NAMALWA (cell line): ENCODE data around the gene PPCDC.

Experiments
- DNase-seq: peaks from one replicate; pipeline ENCODE4 v3.0.0-alpha.2; 2015; ENCODE audit warnings: low spot score

Gene PPCDC

GRCh38 chr15:75044258-75044878 is 21.0 kb downstream of the PPCDC start:
- no peak for DNase-seq

- no peak for DNase-seq
Observed at GRCh38 chr15:75045332-75046015, 22.1 kb downstream of the PPCDC start.

DNA sequence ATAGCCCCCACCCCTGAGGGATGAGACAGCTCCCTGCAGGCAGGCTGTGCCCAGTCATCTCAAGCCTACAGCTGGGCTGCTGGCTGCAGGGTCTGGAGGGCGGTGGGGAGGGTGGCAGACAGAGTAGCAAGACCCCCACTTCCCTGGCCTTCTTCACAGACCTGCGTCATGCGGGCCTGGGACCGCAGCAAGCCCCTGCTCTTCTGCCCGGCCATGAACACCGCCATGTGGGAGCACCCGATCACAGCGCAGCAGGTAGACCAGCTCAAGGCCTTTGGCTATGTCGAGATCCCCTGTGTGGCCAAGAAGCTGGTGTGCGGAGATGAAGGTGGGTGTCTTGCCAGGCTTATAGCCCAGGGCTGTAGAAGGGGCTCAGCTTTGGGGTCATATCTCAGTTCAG is 25.0 kb downstream of the PPCDC start:
- DNase-seq: no peak

DNA sequence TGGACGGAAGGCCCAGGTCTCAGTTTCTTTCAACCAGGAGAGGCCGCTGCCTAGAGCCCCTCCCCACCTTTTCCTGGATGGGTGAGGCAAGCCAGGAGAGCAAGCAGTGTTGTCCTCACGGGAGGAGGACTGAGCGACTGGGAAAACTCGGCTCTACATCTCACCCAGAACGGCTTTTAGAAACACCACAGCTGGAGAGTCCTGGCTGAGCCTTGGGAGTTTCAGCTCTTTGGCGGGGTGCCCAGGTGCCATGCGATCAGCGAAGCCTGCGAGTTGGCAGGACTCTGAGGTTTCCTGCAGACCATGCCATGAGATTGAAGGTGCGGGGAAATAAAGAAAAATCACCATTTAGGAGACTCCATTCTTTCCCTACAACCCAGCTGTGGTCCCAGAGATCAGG is 26.0 kb downstream of the PPCDC start:
- no peak for DNase-seq

- DNase-seq: no peak
Observed at GRCh38 chr15:75050283-75050682, 26.9 kb downstream of the PPCDC start.

- no peak for DNase-seq
Observed at GRCh38 chr15:75051191-75051608, 27.8 kb downstream of the PPCDC start.

GRCh38 chr15:75051711-75052110 is 28.3 kb downstream of the PPCDC start:
- no peak for DNase-seq

DNA sequence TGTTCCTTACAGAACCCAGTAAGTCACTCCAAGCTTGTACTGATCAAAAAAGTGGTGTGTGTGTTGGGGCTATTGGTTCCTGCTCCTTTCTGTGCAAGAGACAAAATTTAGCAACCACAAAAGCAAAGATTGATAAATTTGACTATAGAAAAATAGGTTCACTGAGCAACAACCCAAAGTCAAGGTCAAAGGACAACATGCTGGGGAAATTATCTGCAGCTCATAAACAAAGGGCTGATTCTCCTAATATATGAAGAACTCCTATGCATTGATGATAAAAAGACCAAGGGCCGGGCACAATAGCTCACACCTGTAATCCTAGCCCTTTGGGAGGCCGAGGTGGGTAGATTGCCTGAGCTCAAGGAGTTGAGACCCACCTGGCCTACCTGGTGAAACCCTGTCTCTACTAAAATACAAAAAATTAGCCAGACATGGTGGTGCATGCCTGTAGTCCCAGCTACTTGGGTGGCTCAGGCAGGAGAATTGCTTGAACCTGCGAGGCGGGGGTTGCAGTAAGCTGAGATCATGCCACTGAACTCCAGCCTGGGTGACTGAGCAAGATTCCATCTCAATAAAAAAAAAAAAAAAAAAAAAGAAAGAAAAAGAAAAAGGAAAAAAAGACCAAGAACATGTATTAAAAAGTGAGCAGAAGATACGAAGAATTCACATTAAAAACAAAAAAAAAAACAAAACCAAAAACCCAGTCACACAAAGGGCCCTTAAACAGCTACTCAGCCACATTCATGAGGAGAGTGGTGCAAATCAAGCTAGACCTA is 29.8 kb downstream of the PPCDC start:
- DNase-seq: no peak

DNA sequence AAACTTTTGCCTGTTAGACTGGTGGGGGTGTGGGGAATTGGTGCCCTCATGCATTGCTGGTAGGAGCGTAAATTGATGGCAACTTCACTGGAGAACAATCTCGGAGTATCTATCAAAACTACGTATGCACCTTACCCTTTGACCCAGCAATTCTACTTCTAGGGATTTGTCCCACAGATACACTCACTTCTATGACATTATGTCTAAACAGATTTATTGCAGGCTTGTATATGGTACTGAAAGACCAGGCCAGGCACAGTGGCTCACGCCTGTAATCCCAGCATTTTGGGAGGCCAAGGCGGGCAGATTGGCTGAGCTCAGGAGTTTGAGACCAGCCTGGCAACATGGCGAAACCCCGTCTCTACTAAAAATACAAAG is 30.3 kb downstream of the PPCDC start:
- no peak for DNase-seq

DNA sequence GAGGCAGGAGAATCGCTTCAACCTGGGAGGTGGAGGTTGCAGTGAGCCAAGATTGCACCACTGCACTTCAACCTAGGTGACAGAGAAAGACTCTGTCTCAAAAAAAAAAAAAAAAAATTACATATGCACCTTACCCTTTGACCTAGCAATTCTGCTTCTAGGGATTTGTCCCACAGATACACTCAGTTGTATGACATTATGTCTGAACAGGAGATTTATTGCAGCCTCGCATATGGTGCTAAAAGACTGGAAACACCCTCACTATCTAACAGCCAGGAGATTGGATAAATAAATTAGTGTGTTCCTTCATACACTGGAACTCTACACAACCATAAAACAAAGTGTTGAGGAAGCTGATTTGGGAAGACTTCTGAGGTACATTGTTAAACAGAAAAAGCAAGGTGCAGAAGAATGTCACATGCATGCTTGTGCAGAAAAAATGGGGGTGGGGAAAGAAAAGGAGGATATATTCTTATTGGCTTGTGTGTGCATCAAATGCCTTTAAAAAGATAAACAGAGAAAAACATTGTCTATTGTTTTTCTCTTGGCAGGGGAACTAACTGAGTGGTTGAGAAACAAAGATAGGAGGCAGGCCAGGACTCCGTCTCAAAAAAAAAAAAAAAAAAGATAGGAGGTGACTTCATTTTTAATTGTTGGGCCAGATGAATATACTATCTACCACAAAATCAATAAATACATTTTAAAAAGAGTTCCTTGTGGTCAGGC is 30.9 kb downstream of the PPCDC start:
- no peak for DNase-seq

DNA sequence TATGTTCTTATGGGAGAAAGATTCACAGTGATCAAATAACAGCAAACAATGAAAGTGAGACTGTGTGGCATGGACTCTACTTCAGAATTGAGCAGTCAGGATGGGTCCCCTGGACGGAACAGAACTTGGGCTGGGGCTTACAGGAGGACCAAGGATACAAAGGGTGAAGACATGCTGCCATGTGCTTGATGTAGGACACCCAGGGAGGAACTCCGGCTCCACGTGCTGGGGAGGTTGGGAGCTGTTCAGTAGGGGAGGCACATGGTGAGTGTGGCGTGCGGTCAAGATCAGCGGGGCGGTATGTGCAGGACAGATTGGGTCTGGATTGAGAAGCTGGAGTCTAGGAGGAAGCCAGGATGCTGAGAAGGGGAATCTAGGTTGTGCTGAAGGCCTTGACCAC is 32.6 kb downstream of the PPCDC start:
- no peak for DNase-seq

DNA sequence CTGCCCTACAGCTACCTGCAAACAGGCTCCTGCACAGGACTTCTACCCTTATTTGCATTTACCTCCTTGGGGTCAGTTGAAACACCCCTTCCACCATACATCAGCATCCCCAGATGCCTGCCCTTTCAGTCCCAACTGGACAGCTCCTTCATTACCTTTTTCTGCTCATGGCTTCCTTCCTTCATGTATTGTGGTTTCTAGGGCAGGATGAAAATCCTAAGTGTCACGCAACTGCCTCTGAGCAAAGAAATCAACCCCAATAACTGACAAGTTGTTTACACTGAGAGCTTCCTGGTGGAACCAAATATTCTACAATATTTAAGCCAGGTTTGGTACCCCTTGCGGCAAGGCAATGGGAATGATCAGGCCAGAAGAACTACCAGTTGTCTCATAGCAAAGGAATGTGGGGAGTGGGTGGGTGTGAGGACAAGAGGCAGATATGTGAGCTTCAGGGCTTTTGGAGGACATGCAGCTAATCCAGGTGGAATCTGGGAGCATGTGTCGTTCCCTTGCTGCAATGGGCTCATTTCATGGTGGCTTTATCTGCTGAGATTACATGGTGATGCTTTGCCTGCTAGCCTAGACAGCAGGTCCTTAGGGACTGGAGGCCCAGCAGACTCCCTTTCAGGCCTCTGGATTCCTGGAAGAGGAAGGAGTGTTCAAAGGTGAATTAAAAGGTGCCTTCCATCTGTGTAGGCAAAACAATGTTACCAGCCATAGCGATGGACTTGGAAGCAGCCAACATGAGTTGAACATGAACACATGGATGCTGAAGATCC is 34.9 kb downstream of the PPCDC start:
- no peak for DNase-seq

DNA sequence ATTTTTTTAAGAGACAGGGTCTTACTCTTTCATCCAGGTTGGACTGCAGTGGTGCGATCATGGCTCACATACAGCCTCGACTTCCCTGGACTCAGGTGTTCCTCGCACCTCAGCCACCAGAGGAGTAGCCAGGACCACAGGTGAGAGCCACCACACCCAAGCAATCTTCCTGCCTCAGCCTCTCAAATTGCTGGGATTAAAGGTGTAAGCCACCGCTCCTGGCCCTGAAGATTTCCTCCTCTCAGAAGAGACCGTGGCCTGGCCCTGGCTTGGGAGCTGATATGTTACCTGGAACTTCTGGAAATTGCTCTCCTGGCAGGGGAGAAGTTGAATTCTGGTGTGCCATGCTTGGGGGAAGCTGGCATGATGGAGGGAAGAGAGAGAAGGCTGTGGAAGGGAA is 36.2 kb downstream of the PPCDC start:
- no peak for DNase-seq

GRCh38 chr15:75061272-75061671 is 37.9 kb downstream of the PPCDC start:
- no peak for DNase-seq

DNA sequence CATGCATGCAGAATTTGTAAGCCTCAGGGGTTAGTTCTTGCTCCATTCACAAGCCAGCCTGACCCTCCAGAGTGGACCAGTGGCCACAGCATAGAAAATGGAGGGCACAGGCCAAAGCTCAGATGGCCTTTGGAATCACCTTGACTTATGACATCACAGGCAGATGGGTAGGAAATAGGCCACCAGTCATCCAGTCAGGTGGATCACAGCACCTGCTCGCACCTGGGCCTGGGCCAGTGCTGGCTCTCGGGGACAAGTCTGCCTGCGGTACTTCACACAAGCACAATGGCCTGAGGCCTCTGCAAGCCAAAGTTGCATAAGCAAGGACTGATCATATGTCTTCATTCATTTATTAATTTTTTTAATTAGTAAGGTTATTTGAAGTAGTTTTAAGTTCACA is 39.3 kb downstream of the PPCDC start:
- DNase-seq: no peak

DNA sequence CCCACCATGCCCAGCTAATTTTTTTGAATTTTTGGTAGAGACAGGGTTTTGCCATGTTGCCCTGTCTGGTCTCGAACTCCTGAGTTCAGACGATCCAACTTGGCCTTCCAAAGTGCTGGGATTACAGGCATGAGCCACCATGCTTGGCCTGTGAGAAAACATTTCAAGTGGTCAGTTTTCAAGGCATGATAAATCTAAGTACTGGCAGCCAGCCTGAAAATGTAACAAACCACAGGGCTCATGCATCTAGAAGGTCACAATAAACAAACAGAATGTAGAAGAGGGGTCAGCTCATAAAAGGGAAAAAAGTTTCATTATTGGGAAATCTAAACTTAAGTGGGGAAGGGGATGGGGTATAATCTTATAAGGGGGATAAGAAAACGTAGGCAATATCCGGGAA is 39.9 kb downstream of the PPCDC start:
- no peak for DNase-seq

DNA sequence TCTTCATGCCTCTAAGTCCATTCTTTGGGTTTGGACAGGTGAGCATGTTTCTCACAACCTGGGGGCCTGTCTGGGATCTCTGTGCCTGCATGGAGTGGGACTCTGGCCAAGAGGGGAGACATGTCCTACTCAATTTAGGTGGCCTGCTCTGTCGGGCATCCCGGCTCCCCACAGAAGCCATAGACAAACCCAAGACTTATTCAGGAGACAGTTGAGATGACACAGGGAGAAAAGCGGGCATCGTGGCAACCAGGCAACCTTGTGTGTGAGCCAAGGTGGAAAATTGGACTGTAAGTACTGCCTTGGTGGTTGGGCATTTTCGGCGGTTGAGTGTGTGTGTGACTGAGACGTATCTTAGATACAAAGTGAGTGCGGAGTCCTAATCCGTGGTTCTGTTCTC is 40.5 kb downstream of the PPCDC start:
- DNase-seq: no peak

GRCh38 chr15:75064846-75065245 is 41.5 kb downstream of the PPCDC start:
- no peak for DNase-seq

DNA sequence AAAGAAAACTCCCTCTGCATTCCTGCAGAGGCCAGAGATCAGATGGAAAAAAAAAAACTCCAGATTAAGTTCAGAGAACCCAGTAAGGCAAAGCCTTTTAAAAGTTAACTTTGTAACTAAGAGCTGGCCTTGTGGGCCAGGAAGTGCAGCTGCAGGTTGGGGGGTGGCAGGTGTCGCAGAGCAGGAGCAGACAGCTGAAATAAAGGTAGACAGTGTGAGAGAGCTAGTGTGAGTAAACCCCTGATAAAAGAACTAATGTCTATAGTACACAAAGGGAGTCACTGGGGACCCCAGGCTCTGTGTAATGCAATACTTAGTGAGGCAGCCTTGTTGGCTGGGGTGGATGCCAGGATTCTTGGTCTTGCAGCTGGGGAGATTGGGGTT is 42.1 kb downstream of the PPCDC start:
- DNase-seq: no peak

GRCh38 chr15:75065851-75066509 is 42.6 kb downstream of the PPCDC start:
- DNase-seq: no peak

- DNase-seq: no peak
Observed at GRCh38 chr15:75067123-75067830, 43.9 kb downstream of the PPCDC start.
